Posterior vena cava (tissue), 2 donors: Measurements from ENCODE around the gene PARN. TPM values are rescaled to one million over a fixed set of nuclear protein-coding genes. Genes with fewer than 3 reads are reported as not detected.
"Not testable (repeated sequence)": the region's sequence is repeated elsewhere in the genome, so short reads cannot be mapped to it uniquely, and the experiment has no call there.

Experiments
- DNase-seq: peaks from one replicate; pipeline ENCODE4 v3.0.0-alpha.2; 2020; ENCODE audit warnings: low spot score
- intact Hi-C, 2 donors: fragments of 100-400 bp; cut with DNase I; formaldehyde crosslinking; loops; one replicate each; pipeline versions ENCODE4 v1.14.1 to v1.14.2; 2022 to 2023
- total RNA-seq, 2 donors: library from RNA; stranded (reverse); fragmentation: NEBNext Ultra II Directional; extraction: Animal tissue kit (Norgen Biotek cat#: 25700); gene quantifications; one replicate each; pipeline ENCODE4 v1.2.1, GENCODE V29; 2021
- donor health status: DM: yes; HTN: yes; CAD: no.
- donor health status: DM: yes; HTN: yes; CAD: no.

PARN gene
- total RNA-seq, 2 donors from 2014 or later, result 27.2 to 27.9 TPM

GRCh38 chr16:14458576-14458975 is 171.5 kb downstream of the PARN start:
- intact Hi-C loops, result no loop called here

GRCh38 chr16:14456793-14457481 is 173.1 kb downstream of the PARN start:
- intact Hi-C loops, result no loop called here
- no peak for DNase-seq

More at GRCh38 chr16:14458576-14458975, 171.5 kb downstream of the PARN start:
- no peak for DNase-seq

GRCh38 chr16:14455573-14455972 is 174.5 kb downstream of the PARN start:
- intact Hi-C loops, result no loop called here
- no peak for DNase-seq

GRCh38 chr16:14454391-14454790 is 175.7 kb downstream of the PARN start:
- DNase-seq, result no peak
- intact Hi-C loops, result no loop called here

GRCh38 chr16:14452066-14452465 is 178.0 kb downstream of the PARN start:
- DNase-seq, result no peak
- intact Hi-C loops, result no loop called here

GRCh38 chr16:14450846-14451245 is 179.2 kb downstream of the PARN start:
- DNase-seq, result no peak
- intact Hi-C loops, result no loop called here

- intact Hi-C loops, result loop anchor here in 1 of 2 donors (10.0 kb wide), 1 partner anchor 65 kb away; no protein-coding TSS in a partner anchor
- DNase-seq, result no peak
Measured at GRCh38 chr16:14449790-14450480, 180.1 kb downstream of the PARN start.

GRCh38 chr16:14449334-14449733 is 180.7 kb downstream of the PARN start:
- no peak for DNase-seq
- intact Hi-C loops, result loop anchor here in 1 of 2 donors (10.0 kb wide), 1 partner anchor 65 kb away; no protein-coding TSS in a partner anchor

- intact Hi-C loops, result loop anchor here in 1 of 2 donors (10.0 kb wide), 1 partner anchor 64 kb away; no protein-coding TSS in a partner anchor
- no peak for DNase-seq
Measured at GRCh38 chr16:14448879-14449278, 181.2 kb downstream of the PARN start.

GRCh38 chr16:14447783-14448182 is 182.3 kb downstream of the PARN start:
- intact Hi-C loops, result loop anchor here in 1 of 2 donors (10.0 kb wide), 1 partner anchor 63 kb away; no protein-coding TSS in a partner anchor

GRCh38 chr16:14446796-14447195 is 183.3 kb downstream of the PARN start:
- intact Hi-C loops, result loop anchor here in 1 of 2 donors (10.0 kb wide), 1 partner anchor 62 kb away; no protein-coding TSS in a partner anchor
- no peak for DNase-seq

More at GRCh38 chr16:14447783-14448182, 182.3 kb downstream of the PARN start:
- no peak for DNase-seq

- DNase-seq, result no peak
- intact Hi-C loops, result loop anchor here in 1 of 2 donors (10.0 kb wide), 1 partner anchor 61 kb away; no protein-coding TSS in a partner anchor
Measured at GRCh38 chr16:14445937-14446715, 183.9 kb downstream of the PARN start.

GRCh38 chr16:14444979-14445810 is 184.9 kb downstream of the PARN start:
- intact Hi-C loops, result loop anchor here in 1 of 2 donors (10.0 kb wide), 1 partner anchor 60 kb away; no protein-coding TSS in a partner anchor
- DNase-seq, result no peak

GRCh38 chr16:14441533-14441932 is 188.5 kb downstream of the PARN start:
- intact Hi-C loops, result loop anchor here in 1 of 2 donors (10.0 kb wide), 1 partner anchor 57 kb away; no protein-coding TSS in a partner anchor
- DNase-seq, result not testable (repeated sequence)

- no peak for DNase-seq
- intact Hi-C loops, result no loop called here
Measured at GRCh38 chr16:14438256-14438655, 191.8 kb downstream of the PARN start.

GRCh38 chr16:14437426-14437825 is 192.6 kb downstream of the PARN start:
- DNase-seq, result no peak
- intact Hi-C loops, result no loop called here

- DNase-seq, result no peak
- intact Hi-C loops, result no loop called here
Measured at GRCh38 chr16:14436401-14436955, 193.6 kb downstream of the PARN start.

- intact Hi-C loops, result no loop called here
Measured at GRCh38 chr16:14434860-14435259, 195.2 kb downstream of the PARN start.

More at GRCh38 chr16:14434860-14435259, 195.2 kb downstream of the PARN start:
- no peak for DNase-seq
